Peyer's patch (tissue), 4 donors: ENCODE results near the gene KCNK1. TPM values are rescaled to one million over a fixed set of nuclear protein-coding genes. Genes with fewer than 3 reads are reported as not detected.

ENCODE experiments used
- DNase-seq, 3 donors: peaks; one replicate each; pipeline ENCODE4 v3.0.0-alpha.2; 2017 to 2019
- H3K27ac ChIP-seq, 4 donors: fragments of 200-600 bp; sonication (generic); one replicate each; pipeline ENCODE4 v1.5.1; 2016 to 2019
- H3K27me3 ChIP-seq, 2 donors: fragments of 200-600 bp; sonication (generic); one replicate each; pipeline ENCODE4 v1.5.1; 2019
- H3K36me3 ChIP-seq, 3 donors: fragments of 200-600 bp; sonication (generic); one replicate each; pipeline ENCODE4 v1.5.1; 2016 to 2019
- H3K4me1 ChIP-seq, 4 donors: fragments of 200-600 bp; sonication (generic); one replicate each; pipeline ENCODE4 v1.5.1; 2016 to 2019
- H3K4me3 ChIP-seq, 4 donors: fragments of 200-600 bp; sonication (generic); 1 replicate in 3 of 4; 2 replicates in 1 of 4; pipeline ENCODE4 v1.5.1; 2016 to 2019; ENCODE audit warnings: mild to moderate bottlenecking in 1 of 4
- H3K9me3 ChIP-seq, 4 donors: fragments of 200-600 bp; sonication (generic); one replicate each; pipeline ENCODE4 v1.5.1; 2016 to 2019; ENCODE audit warnings: mild to moderate bottlenecking in 1 of 4
- POLR2A ChIP-seq, 2 donors: fragments of 450-650 bp; IDR thresholded peaks; one replicate each; pipeline ENCODE4 v1.5.1; 2017; ENCODE audit warnings: antibody characterized with exemption in 2 of 2, mild to moderate bottlenecking in 2 of 2, moderate library complexity in 2 of 2
- total RNA-seq, 4 donors: library from RNA; depleted of rRNA; stranded (reverse); fragments of >200 nt; gene quantifications; one replicate each; pipeline ENCODE4 v1.1.0, GENCODE V29; 2016
- TF ChIP-seq, protein P1 (sequence below), 6 experiments: fragments of 450-650 bp in 4 of 6; fragments of 200-600 bp in 2 of 6; sonication (generic) in 1 of 6; IDR thresholded peaks; one replicate each; pipeline ENCODE4 v1.5.1; 2017 to 2019; ENCODE audit warnings: antibody characterized with exemption in 6 of 6, mild to moderate bottlenecking in 3 of 6, moderate library complexity in 1 of 6

KCNK1 gene
- total RNA-seq, 4 donors from 2014 or later, result 17.2 to 22.2 (median 17.2) TPM; not detected in 1

GRCh38 chr1:233707880-233708815 is 94.2 kb downstream of the KCNK1 start:
- H3K4me3 ChIP-seq, result no peak overlapping the region
- H3K27ac ChIP-seq, result no peak overlapping the region
- no peak for DNase-seq
- no peaks in the 10 kb centered on the region for H3K36me3 ChIP-seq
- no peak for TF ChIP-seq POLR2A (IDR thresholded peaks at IDR 0.05)
- TF ChIP-seq, protein P1, sequence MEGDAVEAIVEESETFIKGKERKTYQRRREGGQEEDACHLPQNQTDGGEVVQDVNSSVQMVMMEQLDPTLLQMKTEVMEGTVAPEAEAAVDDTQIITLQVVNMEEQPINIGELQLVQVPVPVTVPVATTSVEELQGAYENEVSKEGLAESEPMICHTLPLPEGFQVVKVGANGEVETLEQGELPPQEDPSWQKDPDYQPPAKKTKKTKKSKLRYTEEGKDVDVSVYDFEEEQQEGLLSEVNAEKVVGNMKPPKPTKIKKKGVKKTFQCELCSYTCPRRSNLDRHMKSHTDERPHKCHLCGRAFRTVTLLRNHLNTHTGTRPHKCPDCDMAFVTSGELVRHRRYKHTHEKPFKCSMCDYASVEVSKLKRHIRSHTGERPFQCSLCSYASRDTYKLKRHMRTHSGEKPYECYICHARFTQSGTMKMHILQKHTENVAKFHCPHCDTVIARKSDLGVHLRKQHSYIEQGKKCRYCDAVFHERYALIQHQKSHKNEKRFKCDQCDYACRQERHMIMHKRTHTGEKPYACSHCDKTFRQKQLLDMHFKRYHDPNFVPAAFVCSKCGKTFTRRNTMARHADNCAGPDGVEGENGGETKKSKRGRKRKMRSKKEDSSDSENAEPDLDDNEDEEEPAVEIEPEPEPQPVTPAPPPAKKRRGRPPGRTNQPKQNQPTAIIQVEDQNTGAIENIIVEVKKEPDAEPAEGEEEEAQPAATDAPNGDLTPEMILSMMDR (IDR thresholded peaks at IDR 0.05), result no peak
- no peaks in the 10 kb centered on the region for H3K9me3 ChIP-seq
- peaks cover 0 to 5% (median 0%) of the 10 kb centered on the region in 4 donors for H3K4me1 ChIP-seq
- no peaks in the 10 kb centered on the region for H3K27me3 ChIP-seq

DNA sequence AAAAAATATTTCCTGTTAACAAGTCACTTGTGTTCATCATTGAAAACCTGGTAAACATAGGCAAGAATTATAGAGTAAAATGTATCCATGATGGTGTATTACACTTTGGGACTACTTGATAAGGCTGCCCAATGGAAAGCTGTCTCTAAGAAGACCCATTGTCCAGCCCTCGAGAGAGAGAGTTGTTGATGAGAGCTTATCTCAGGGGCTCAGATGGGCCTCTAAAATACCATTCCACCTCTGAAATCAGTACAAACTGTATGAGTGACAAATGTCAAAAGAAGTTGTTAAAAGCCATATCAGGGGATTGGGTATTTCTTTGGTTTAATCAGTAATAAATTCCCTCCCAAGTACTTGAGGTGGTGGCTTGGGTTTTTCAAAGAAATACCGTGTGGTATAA is 96.1 kb downstream of the KCNK1 start:
- DNase-seq, result no peak
- TF ChIP-seq, protein P1 (IDR thresholded peaks at IDR 0.05), result no peak
- TF ChIP-seq POLR2A (IDR thresholded peaks at IDR 0.05), result no peak
- H3K36me3 ChIP-seq, result no peaks in the 10 kb centered on the region
- H3K27me3 ChIP-seq, result no peaks in the 10 kb centered on the region
- H3K4me1 ChIP-seq, result peaks cover 0 to 5% (median 0%) of the 10 kb centered on the region in 4 donors
- no peaks in the 10 kb centered on the region for H3K9me3 ChIP-seq
- H3K27ac ChIP-seq, result no peak overlapping the region
- no peak overlapping the region for H3K4me3 ChIP-seq

DNA sequence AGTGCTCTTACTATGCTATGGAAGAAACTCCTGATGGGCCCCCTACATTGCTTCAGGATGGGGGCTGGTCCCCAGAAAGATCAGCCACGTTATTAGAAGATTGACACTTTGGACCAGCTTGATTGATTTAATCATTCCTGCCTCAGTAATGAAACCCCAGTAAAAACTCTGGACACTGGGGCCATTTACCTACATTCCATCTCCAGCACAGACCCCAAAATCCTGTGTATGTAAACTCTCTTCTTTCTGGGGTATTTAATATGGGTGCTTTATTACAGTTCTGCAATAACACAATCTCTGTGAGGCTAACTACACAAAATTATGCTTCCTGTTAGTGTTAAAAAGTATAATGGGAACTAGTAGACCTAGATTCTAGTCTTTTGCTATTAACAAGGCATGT is 96.6 kb downstream of the KCNK1 start:
- H3K4me3 ChIP-seq, result no peak overlapping the region
- DNase-seq, result no peak
- H3K27me3 ChIP-seq, result no peaks in the 10 kb centered on the region
- H3K36me3 ChIP-seq, result no peaks in the 10 kb centered on the region
- no peak overlapping the region for H3K27ac ChIP-seq
- TF ChIP-seq POLR2A (IDR thresholded peaks at IDR 0.05), result no peak
- TF ChIP-seq, protein P1 (IDR thresholded peaks at IDR 0.05), result no peak
- no peaks in the 10 kb centered on the region for H3K9me3 ChIP-seq
- peaks cover 0 to 5% (median 0%) of the 10 kb centered on the region in 4 donors for H3K4me1 ChIP-seq

DNA sequence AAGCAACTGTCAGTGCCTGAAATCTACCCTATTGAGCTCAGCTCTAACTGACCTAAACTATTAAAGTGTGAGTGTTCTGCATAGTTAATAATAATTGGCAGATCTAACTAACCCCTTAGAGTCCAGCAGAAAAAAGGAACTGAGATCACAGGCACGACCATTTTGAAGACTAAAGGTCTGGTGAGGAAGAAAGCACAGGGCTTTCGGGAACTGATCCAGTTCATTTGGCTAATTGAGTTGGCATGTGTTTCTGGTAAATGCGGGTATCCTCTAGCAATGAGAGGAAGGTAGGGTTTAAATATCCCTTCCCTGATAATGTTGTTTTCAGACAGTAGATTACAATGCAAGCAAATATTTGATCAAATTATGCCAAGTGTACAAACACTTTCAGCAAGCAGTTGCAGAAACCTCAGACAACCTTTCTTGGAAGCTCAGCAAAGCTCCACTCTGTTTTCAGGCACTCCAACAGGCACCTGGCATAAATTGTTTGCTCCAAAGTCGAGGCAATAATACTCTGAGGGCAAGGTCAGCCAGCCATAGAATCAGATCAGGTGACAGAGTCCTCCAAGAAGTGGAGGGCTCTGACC is 100.8 kb downstream of the KCNK1 start:
- H3K27me3 ChIP-seq, result no peaks in the 10 kb centered on the region
- no peak for DNase-seq
- H3K36me3 ChIP-seq, result no peaks in the 10 kb centered on the region
- H3K27ac ChIP-seq, result no peak overlapping the region
- TF ChIP-seq, protein P1 (IDR thresholded peaks at IDR 0.05), result no peak
- no peak for TF ChIP-seq POLR2A (IDR thresholded peaks at IDR 0.05)
- H3K9me3 ChIP-seq, result no peaks in the 10 kb centered on the region
- no peak overlapping the region for H3K4me3 ChIP-seq
- no peaks in the 10 kb centered on the region for H3K4me1 ChIP-seq

DNA sequence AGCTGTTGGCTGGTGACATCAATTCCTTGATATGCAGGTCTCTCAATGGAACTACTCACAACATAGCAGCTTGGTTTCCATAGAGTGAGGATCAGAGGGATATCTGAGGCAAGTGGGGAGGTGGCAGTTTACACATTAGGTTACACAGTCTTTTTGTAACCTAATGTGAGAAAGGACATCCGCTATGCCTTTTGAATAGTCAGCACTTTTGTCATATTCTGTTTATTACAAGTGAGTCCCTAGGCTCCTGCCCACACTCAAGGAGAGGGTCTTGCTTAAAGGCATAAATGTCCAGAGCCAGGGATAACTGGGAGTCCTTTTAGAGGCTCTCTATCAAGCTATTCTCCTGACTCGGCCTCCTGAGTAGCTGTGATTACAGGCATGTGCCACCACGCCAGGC is 104.2 kb downstream of the KCNK1 start:
- Histone ChIP-seq H3K36me3 (no peaks in the 10 kb centered on the region), H3K4me1 (no peaks in the 10 kb centered on the region), H3K27ac (no peak overlapping the region), H3K9me3 (no peaks in the 10 kb centered on the region), H3K27me3 (no peaks in the 10 kb centered on the region), H3K4me3 (no peak overlapping the region)
- no peak for DNase-seq
- TF ChIP-seq, protein P1 (IDR thresholded peaks at IDR 0.05), result no peak
- TF ChIP-seq POLR2A (IDR thresholded peaks at IDR 0.05), result no peak
